Endothelial cell of coronary artery (primary cell): ENCODE results near the gene MEIOC. TPM values are rescaled to one million over a fixed set of nuclear protein-coding genes. Genes with fewer than 3 reads are reported as not detected.

Source experiments
- total RNA-seq: library from RNA; depleted of rRNA; stranded (reverse); fragments of >200 nt; gene quantifications from 2 replicates; pipeline ENCODE4 v1.2.3, GENCODE V29; 2014

MEIOC gene
- under 0.01 TPM in 1 of 2 replicates, not detected in the other for total RNA-seq

GRCh38 chr17:44655983-44656710, at the start of gene MEIOC:
Gene MEIOC (plus strand): TSS chr17:44656468. CDS start chr17:44656614, 146 bp downstream.

GRCh38 chr17:44689477-44690217, 33.4 kb downstream of the MEIOC start, which contains the start of gene CCDC43:
Gene CCDC43 (minus strand): TSS chr17:44689776. CDS start chr17:44689753, 23 bp downstream.

GRCh38 chr17:44708401-44709263, 52.4 kb downstream of the MEIOC start, which contains the start of gene DBF4B:
Gene DBF4B (plus strand): TSS chr17:44708665. CDS start chr17:44708821, 156 bp downstream.

Other genes starting within 250 kb of the MEIOC start
- gene GPATCH8, start 153.1 kb upstream of the MEIOC start, total RNA-seq: 12.1 and 14.3 TPM in 2 replicates
- 0.54 and 1.7 TPM in 2 replicates for gene FZD2, start 99.0 kb upstream of the MEIOC start, total RNA-seq
- gene CCDC43, start 33.3 kb downstream of the MEIOC start, total RNA-seq: 39.2 and 41.0 TPM in 2 replicates
- gene DBF4B, start 52.2 kb downstream of the MEIOC start, total RNA-seq: 3.3 and 4.3 TPM in 2 replicates
- 0.19 and 0.36 TPM in 2 replicates for gene ADAM11, start 102.5 kb downstream of the MEIOC start, total RNA-seq
- gene GJC1, start 173.8 kb downstream of the MEIOC start, total RNA-seq: 7.0 and 7.8 TPM in 2 replicates
- gene HIGD1B, start 191.4 kb downstream of the MEIOC start, total RNA-seq: not detected in 2 replicates
- gene EFTUD2, start 243.0 kb downstream of the MEIOC start, total RNA-seq: 176 and 188 TPM in 2 replicates